Measurements from ENCODE around the gene MACROD2.

MACROD2 gene

DNA sequence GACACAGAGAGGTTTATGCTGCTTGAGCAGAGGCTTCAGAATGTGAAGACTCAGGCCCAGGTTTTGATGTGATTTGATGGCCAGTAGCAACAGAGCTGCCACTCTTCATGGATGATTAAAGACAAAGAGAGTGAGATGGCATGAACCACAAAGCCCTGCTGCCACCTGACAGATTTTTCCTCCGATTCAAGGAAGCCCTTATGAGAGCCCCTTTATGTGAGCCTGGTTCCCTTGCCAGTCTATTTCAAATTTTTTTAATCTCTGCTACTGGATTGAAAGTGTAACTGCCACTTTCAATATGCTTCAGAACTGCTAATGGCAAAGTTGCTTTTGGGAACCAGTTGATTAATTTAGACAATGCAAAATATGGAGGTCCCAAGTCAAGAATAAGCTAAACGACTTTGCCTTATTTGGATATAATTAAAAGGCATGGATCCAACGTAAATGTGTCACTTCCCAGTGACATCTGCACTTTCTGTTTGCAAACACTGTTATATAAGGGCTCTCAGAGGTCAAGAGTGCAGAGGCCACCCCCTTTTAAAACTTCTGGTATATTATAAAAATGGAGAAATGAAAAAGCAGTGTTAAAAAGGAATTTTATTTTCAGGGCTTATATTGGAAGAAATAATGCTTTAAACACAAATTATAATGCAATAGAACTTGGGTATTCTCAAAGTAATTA lies 581.0 kb downstream of the MACROD2 start:
- TF ChIP-seq, protein P1, sequence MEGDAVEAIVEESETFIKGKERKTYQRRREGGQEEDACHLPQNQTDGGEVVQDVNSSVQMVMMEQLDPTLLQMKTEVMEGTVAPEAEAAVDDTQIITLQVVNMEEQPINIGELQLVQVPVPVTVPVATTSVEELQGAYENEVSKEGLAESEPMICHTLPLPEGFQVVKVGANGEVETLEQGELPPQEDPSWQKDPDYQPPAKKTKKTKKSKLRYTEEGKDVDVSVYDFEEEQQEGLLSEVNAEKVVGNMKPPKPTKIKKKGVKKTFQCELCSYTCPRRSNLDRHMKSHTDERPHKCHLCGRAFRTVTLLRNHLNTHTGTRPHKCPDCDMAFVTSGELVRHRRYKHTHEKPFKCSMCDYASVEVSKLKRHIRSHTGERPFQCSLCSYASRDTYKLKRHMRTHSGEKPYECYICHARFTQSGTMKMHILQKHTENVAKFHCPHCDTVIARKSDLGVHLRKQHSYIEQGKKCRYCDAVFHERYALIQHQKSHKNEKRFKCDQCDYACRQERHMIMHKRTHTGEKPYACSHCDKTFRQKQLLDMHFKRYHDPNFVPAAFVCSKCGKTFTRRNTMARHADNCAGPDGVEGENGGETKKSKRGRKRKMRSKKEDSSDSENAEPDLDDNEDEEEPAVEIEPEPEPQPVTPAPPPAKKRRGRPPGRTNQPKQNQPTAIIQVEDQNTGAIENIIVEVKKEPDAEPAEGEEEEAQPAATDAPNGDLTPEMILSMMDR (conservative IDR thresholded peaks at IDR 0.05; ENCODE audit: low read length): no peak
- DNase-seq (ENCODE audit: low read depth): no peak
- H3K4me3 ChIP-seq (ENCODE audit: low read length): no peak overlapping the region

DNA sequence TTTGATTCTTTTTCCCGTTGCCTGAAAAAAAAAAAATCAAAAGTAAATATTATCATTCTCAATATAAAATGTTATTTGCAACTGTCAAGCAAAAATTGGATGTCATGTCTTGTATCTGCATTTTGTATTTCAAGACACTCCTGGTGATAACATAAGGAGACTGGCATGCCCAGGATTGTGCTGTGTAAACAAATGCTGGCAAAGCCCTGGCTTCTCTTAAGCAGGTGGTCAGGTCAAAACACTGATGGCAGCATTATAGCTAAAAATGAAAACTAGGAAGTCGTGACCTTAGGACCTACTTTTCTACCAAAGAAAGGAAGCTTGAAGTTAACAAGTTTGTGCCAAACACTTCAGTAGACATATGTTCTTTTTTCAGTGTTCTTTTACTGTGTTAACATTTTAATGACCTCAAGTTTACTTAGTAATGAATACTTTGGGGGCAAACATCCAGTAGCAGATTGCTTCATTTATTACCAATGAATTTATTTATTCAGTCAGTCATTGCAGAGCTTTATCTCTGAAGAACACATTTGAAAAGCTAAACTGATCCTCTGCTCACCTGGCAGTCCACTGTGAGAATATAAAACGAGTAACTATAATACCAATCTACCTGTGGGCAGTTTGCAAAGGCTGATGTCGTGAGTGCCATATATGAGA lies 585.2 kb downstream of the MACROD2 start:
- no peak for DNase-seq (ENCODE audit: low read depth)
- H3K4me3 ChIP-seq (ENCODE audit: low read length): no peak overlapping the region
- TF ChIP-seq, protein P1 (conservative IDR thresholded peaks at IDR 0.05; ENCODE audit: low read length): no peak

DNA sequence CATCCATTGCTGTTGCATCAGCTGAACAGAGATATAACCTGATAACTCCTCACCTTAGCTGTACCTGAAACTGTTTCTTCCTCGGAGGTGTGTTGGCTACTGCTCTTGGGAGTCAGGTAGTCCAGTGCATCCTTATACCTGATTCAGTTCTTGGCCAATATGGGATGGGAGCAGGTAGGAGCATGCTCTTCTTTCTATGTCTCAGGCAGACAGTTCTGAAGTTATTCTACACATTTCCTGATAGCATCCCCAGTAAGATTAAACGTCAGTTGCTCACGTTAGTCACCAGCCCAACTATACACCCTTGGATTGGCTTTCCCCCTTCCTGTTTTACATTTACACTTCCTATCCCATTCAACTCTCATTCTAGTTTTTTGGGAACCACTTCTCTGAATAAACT lies 586.4 kb downstream of the MACROD2 start:
- no peak overlapping the region for H3K4me3 ChIP-seq (ENCODE audit: low read length)
- no peak for DNase-seq (ENCODE audit: low read depth)
- TF ChIP-seq, protein P1 (conservative IDR thresholded peaks at IDR 0.05; ENCODE audit: low read length): no peak

GRCh38 chr20:14582855-14583254 lies 587.5 kb downstream of the MACROD2 start:
- H3K4me3 ChIP-seq (ENCODE audit: low read length): no peak overlapping the region
- DNase-seq (ENCODE audit: low read depth): peak; percentile 33
- TF ChIP-seq, protein P1 (conservative IDR thresholded peaks at IDR 0.05; ENCODE audit: low read length): no peak

- TF ChIP-seq, protein P1 (conservative IDR thresholded peaks at IDR 0.05; ENCODE audit: low read length): no peak
These were observed 588.1 kb downstream of the MACROD2 start for GRCh38 chr20:14583413-14583812.

GRCh38 chr20:14589383-14589782 lies 594.1 kb downstream of the MACROD2 start:
- no peak for DNase-seq (ENCODE audit: low read depth)
- TF ChIP-seq, protein P1 (conservative IDR thresholded peaks at IDR 0.05; ENCODE audit: low read length): no peak
- no peak overlapping the region for H3K4me3 ChIP-seq (ENCODE audit: low read length)

More at GRCh38 chr20:14583413-14583812, 588.1 kb downstream of the MACROD2 start:
- no peak overlapping the region for H3K4me3 ChIP-seq (ENCODE audit: low read length)
- no peak for DNase-seq (ENCODE audit: low read depth)

- TF ChIP-seq, protein P1 (conservative IDR thresholded peaks at IDR 0.05; ENCODE audit: low read length): no peak
- DNase-seq (ENCODE audit: low read depth): no peak
- H3K4me3 ChIP-seq (ENCODE audit: low read length): no peak overlapping the region
These were observed 599.7 kb downstream of the MACROD2 start for GRCh38 chr20:14595051-14595450.
